Astrocyte of the hippocampus (primary cell): Measurements from ENCODE around the gene LMAN2.
"Not testable (repeated sequence)": the region's sequence is repeated elsewhere in the genome, so short reads cannot be mapped to it uniquely, and the experiment has no call there.

Experiments
- DNase-seq: peaks from one replicate; pipeline ENCODE4 v3.0.0; 2011; ENCODE audit warnings: low read depth, low spot score

The LMAN2 gene

GRCh38 chr5:177307544-177308363, 43.7 kb downstream of the LMAN2 start:
- DNase-seq: no peak

- DNase-seq: no peak
Measured at GRCh38 chr5:177306674-177307543, 44.6 kb downstream of the LMAN2 start.

GRCh38 chr5:177306103-177306640, 45.3 kb downstream of the LMAN2 start:
- not testable (repeated sequence) for DNase-seq

GRCh38 chr5:177304392-177305119, 46.9 kb downstream of the LMAN2 start:
- DNase-seq: no peak

GRCh38 chr5:177303925-177304391, 47.5 kb downstream of the LMAN2 start:
- DNase-seq: peak; percentile 31

GRCh38 chr5:177303121-177303924, 48.1 kb downstream of the LMAN2 start, which contains the start of the genes PRELID1 and RAB24:
TSS of gene PRELID1 (plus strand) at chr5:177303799. CDS start at chr5:177303986, 187 bp downstream.
TSS of gene RAB24 (minus strand) at chr5:177303719. CDS start at chr5:177303288, 431 bp downstream.
- peak; percentile 96 for DNase-seq

- no peak for DNase-seq
Measured at GRCh38 chr5:177302354-177303110, 48.9 kb downstream of the LMAN2 start.

- no peak for DNase-seq
Measured at GRCh38 chr5:177301503-177302165, 49.8 kb downstream of the LMAN2 start.

- no peak for DNase-seq
Measured at GRCh38 chr5:177300951-177301350, 50.5 kb downstream of the LMAN2 start.

GRCh38 chr5:177300236-177300880, 51.1 kb downstream of the LMAN2 start:
- peak; percentile 73 for DNase-seq

GRCh38 chr5:177299697-177300096, 51.8 kb downstream of the LMAN2 start:
- DNase-seq: no peak

GRCh38 chr5:177297922-177298321, 53.5 kb downstream of the LMAN2 start:
- DNase-seq: no peak

GRCh38 chr5:177296581-177296980, 54.9 kb downstream of the LMAN2 start:
- no peak for DNase-seq

- no peak for DNase-seq
Measured at GRCh38 chr5:177295924-177296323, 55.5 kb downstream of the LMAN2 start.

- no peak for DNase-seq
Measured at GRCh38 chr5:177294632-177295031, 56.8 kb downstream of the LMAN2 start.

- DNase-seq: no peak
Measured at GRCh38 chr5:177293819-177294581, 57.5 kb downstream of the LMAN2 start.

- no peak for DNase-seq
Measured at GRCh38 chr5:177291735-177292134, 59.7 kb downstream of the LMAN2 start.
